HG03066 (cell line): ENCODE measurements around the gene NUMBL.
"Not testable (repeated sequence)": the region's sequence is repeated elsewhere in the genome, so short reads cannot be mapped to it uniquely, and the experiment has no call there.

Experiments used
- ATAC-seq: cut with Tn5 transposase; IDR thresholded peaks from one replicate; pipeline ENCODE4 v1.9.1; 2021; ENCODE audit warnings: low read depth; ENCODE audit not compliant: unreplicated experiment

Gene NUMBL

GRCh38 chr19:40633207-40633606 lies 57.2 kb downstream of the NUMBL start:
- no peak for ATAC-seq

GRCh38 chr19:40632311-40633036 lies 58.0 kb downstream of the NUMBL start:
- no peak for ATAC-seq

GRCh38 chr19:40630571-40631160 lies 59.8 kb downstream of the NUMBL start:
- no peak for ATAC-seq

GRCh38 chr19:40629346-40629745 lies 61.1 kb downstream of the NUMBL start:
- no peak for ATAC-seq

- no peak for ATAC-seq
Observed at GRCh38 chr19:40627486-40628279, 62.8 kb downstream of the NUMBL start.

GRCh38 chr19:40626918-40627317 lies 63.5 kb downstream of the NUMBL start:
- ATAC-seq, result no peak

- ATAC-seq, result no peak
Observed at GRCh38 chr19:40625406-40626120, 64.9 kb downstream of the NUMBL start.

- ATAC-seq, result not testable (repeated sequence)
Observed at GRCh38 chr19:40624369-40625153, 65.9 kb downstream of the NUMBL start.

GRCh38 chr19:40623403-40624251 lies 66.8 kb downstream of the NUMBL start:
- no peak for ATAC-seq

GRCh38 chr19:40622773-40623075 lies 67.7 kb downstream of the NUMBL start:
- ATAC-seq, result no peak

- ATAC-seq, result no peak
Observed at GRCh38 chr19:40621966-40622772, 68.3 kb downstream of the NUMBL start.

GRCh38 chr19:40621283-40621682 lies 69.2 kb downstream of the NUMBL start:
- ATAC-seq, result no peak

GRCh38 chr19:40620161-40620485 lies 70.3 kb downstream of the NUMBL start:
- ATAC-seq, result no peak

GRCh38 chr19:40619333-40620160 lies 70.9 kb downstream of the NUMBL start:
- ATAC-seq, result no peak

GRCh38 chr19:40617961-40618360 lies 72.5 kb downstream of the NUMBL start:
- ATAC-seq, result no peak

- no peak for ATAC-seq
Observed at GRCh38 chr19:40616941-40617340, 73.5 kb downstream of the NUMBL start.

GRCh38 chr19:40616178-40616577 lies 74.3 kb downstream of the NUMBL start:
- no peak for ATAC-seq
